Measurements from ENCODE around the gene RAD52.

RAD52 gene

DNA sequence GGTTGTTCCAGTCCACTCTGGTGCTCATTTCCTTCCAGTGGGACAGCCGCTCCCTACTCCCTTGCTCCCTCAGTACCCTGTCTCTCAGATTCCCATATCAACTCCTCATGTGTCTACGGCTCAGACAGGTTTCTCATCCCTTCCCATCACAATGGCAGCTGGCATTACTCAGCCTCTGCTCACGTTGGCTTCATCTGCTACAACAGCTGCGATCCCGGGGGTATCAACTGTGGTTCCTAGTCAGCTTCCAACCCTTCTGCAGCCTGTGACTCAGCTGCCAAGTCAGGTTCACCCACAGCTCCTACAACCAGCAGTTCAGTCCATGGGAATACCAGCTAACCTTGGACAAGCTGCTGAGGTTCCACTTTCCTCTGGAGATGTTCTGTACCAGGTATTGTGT, 69.9 kb downstream of the RAD52 start:
- in situ Hi-C loops (cut with HindIII; ENCODE audit: low sequenced_read_pairs): no loop called here

DNA sequence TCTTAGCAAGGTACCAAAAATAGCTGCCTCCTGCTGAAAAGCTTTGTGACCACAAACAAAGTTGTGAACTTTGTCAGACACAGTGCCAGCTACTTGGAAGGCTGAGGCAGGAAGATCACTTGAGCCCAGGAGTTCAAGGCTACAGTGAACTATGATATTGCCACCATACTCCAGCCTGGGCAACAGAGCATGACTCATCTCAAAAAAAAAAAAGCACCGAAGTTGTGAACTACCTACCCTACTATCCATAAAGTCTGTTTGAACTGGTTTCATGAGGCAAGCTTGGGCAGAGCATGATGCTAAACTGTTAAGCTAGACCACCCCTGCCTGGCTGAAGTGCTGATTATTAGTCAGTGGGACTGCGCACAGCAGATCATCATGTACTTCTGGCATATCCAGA, 75.5 kb downstream of the RAD52 start:
- in situ Hi-C loops (cut with HindIII; ENCODE audit: low sequenced_read_pairs): no loop called here

DNA sequence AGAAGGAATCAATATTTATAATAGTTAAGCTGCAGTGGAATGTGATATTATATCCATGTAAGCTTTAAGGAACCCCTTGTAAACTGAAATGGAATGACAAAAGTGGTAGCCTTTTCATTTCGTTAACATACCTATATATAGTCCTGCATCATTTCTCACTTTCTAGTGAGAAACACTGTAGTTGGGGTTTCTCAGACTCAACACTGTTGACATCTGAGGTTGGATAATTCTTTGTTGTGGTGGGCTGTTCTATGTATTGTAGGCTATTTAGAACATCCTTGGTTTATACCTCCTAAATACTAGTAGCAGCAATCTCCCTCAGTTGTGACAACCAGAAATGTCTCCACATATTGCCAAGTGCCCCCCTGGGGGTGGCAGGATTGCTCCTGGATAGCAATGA, 79.1 kb downstream of the RAD52 start:
- in situ Hi-C loops (cut with HindIII; ENCODE audit: low sequenced_read_pairs): no loop called here

GRCh38 chr12:868722-869121, 80.8 kb downstream of the RAD52 start:
- in situ Hi-C loops (cut with HindIII; ENCODE audit: low sequenced_read_pairs): no loop called here

GRCh38 chr12:867905-868304, 81.6 kb downstream of the RAD52 start:
- in situ Hi-C loops (cut with HindIII; ENCODE audit: low sequenced_read_pairs): no loop called here

- in situ Hi-C loops (cut with HindIII; ENCODE audit: low sequenced_read_pairs): no loop called here
Observed at GRCh38 chr12:865614-866013, 83.9 kb downstream of the RAD52 start.

GRCh38 chr12:863285-863684, 86.2 kb downstream of the RAD52 start:
- in situ Hi-C loops (cut with HindIII; ENCODE audit: low sequenced_read_pairs): no loop called here

DNA sequence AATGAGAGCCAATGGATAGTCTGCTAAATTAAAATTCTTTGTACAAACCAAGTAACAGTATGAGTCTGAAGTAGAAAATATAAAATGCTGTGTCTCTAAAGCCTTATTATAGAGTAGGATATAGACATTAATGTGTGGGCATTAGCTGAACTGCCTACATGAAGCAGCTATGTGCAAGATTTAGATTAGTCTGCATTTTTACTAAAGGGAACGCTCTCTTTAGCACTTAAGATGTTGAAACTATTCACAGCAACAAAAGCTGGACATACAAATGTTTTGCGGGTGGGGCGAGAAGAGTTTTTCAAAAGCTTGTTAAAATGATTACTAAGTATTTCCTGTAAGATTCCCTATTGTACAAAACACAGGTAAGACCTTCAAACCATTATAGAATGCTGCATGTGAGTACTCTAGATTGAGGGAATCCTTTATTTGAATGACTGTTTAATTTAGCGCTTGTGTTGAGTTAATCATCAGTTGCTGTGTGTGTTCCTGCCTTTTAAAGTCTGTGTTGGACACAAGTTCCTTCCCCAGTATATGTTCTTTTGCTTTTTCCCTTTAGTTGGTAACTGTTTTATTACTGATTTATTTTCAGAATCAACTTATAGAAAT, 87.1 kb downstream of the RAD52 start:
- in situ Hi-C loops (cut with HindIII; ENCODE audit: low sequenced_read_pairs): no loop called here

Data from DLD1 (cell line).